Transverse colon (tissue), 4 donors: ENCODE data around the gene ZNHIT6.

ENCODE experiments used
- EP300 ChIP-seq: sonication (generic); formaldehyde crosslinking; IDR thresholded peaks from one replicate; pipeline ENCODE4 v1.6.1; 2017; ENCODE audit warnings: antibody characterized with exemption, low read depth
- POLR2A ChIP-seq: fragments of 450-650 bp; IDR thresholded peaks from one replicate; pipeline ENCODE4 v1.6.1; 2016; ENCODE audit warnings: antibody characterized with exemption, mild to moderate bottlenecking, moderate library complexity
- POLR2AphosphoS5 ChIP-seq, 3 donors: sonication (generic); formaldehyde crosslinking; IDR thresholded peaks; one replicate each; pipeline ENCODE4 v1.6.1; 2016; ENCODE audit warnings: antibody characterized with exemption in 3 of 3
- TF ChIP-seq, protein P1 (sequence below), 5 experiments: fragments of 200-600 bp in 3 of 5; fragments of 450-650 bp in 2 of 5; sonication (generic) in 3 of 5; IDR thresholded peaks; 1 replicate in 2 of 5; 2 replicates in 3 of 5; pipeline ENCODE4 v1.5.1; 2016 to 2017; ENCODE audit warnings: antibody characterized with exemption in 5 of 5, inconsistent platforms in 3 of 5, mild to moderate bottlenecking in 2 of 5, moderate library complexity in 1 of 5

GRCh38 chr1:85623061-85623471 is 85.2 kb downstream of the ZNHIT6 start:
- TF ChIP-seq EP300, result no peak
- no peak for TF ChIP-seq POLR2AphosphoS5 (IDR thresholded peaks at IDR 0.05)
- TF ChIP-seq, protein P1, sequence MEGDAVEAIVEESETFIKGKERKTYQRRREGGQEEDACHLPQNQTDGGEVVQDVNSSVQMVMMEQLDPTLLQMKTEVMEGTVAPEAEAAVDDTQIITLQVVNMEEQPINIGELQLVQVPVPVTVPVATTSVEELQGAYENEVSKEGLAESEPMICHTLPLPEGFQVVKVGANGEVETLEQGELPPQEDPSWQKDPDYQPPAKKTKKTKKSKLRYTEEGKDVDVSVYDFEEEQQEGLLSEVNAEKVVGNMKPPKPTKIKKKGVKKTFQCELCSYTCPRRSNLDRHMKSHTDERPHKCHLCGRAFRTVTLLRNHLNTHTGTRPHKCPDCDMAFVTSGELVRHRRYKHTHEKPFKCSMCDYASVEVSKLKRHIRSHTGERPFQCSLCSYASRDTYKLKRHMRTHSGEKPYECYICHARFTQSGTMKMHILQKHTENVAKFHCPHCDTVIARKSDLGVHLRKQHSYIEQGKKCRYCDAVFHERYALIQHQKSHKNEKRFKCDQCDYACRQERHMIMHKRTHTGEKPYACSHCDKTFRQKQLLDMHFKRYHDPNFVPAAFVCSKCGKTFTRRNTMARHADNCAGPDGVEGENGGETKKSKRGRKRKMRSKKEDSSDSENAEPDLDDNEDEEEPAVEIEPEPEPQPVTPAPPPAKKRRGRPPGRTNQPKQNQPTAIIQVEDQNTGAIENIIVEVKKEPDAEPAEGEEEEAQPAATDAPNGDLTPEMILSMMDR (IDR thresholded peaks at IDR 0.05), result no peak
- no peak for TF ChIP-seq POLR2A
